GM12873 (cell line): ENCODE results near the gene CSF2.
A peak's percentile ranks its signal among the peaks of the same experiment; 100 is the strongest.

Source experiments
- TF ChIP-seq, protein P1 (sequence below): IDR thresholded peaks from 2 replicates; pipeline ENCODE4 v1.5.1; 2012; ENCODE audit warnings: low read depth, mild to moderate bottlenecking, moderate library complexity, low read length, control low read depth; ENCODE audit not compliant: insufficient read depth; ENCODE audit errors: missing control alignments

CSF2 gene

DNA sequence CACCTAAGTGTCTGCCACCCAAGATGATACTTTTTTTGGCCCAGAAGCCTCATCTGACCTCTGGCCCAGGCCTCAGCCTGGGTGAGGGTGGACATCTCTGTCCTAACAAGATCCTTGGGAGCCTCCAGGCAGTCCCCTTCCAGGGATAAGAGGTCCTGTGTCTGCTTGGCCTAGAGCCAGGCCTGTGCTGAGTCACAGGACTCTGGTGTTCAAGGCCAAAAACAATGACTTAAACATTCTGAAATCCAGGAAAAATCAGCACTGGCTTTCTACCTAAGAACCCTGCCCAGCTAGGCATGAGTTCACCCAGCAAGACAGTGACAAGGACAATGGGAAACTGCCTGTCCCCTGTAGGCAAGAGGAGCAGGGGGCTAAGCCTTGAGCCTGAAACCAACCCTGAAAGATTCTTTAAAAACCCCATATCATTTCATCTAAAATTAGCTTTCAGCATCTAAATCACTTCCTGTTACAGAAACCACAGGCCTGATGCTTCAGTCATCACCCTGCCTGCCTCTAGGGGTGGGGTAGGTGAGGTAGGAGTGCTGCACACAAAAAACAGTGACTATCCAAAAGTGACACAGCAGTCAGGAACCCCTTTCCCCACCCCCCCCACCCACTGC lies 29.9 kb downstream of the CSF2 start:
- TF ChIP-seq, protein P1, sequence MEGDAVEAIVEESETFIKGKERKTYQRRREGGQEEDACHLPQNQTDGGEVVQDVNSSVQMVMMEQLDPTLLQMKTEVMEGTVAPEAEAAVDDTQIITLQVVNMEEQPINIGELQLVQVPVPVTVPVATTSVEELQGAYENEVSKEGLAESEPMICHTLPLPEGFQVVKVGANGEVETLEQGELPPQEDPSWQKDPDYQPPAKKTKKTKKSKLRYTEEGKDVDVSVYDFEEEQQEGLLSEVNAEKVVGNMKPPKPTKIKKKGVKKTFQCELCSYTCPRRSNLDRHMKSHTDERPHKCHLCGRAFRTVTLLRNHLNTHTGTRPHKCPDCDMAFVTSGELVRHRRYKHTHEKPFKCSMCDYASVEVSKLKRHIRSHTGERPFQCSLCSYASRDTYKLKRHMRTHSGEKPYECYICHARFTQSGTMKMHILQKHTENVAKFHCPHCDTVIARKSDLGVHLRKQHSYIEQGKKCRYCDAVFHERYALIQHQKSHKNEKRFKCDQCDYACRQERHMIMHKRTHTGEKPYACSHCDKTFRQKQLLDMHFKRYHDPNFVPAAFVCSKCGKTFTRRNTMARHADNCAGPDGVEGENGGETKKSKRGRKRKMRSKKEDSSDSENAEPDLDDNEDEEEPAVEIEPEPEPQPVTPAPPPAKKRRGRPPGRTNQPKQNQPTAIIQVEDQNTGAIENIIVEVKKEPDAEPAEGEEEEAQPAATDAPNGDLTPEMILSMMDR, result peak; percentile 41

DNA sequence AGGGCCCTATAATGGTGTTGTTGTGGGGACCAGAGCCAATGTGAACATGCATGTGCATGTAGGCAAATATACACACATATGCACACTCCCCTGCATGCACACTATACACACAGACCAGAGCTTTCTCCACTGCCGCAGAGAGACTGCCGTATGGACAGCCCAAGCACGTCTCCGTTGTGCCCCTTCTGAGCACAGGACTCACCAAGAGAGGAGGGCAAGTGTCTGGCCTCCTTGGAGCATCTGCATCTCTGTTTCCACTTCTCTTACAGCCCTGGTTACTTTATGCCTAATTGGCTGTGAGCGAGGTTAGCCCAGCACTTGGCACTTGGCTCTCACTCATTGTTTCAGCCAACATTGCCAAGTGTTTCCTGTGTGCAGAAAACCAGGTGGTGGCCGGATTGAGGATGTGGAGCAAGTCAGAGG lies 30.4 kb downstream of the CSF2 start:
- TF ChIP-seq, protein P1, result no peak

GRCh38 chr5:132104556-132104955 lies 31.0 kb downstream of the CSF2 start:
- TF ChIP-seq, protein P1, result no peak

DNA sequence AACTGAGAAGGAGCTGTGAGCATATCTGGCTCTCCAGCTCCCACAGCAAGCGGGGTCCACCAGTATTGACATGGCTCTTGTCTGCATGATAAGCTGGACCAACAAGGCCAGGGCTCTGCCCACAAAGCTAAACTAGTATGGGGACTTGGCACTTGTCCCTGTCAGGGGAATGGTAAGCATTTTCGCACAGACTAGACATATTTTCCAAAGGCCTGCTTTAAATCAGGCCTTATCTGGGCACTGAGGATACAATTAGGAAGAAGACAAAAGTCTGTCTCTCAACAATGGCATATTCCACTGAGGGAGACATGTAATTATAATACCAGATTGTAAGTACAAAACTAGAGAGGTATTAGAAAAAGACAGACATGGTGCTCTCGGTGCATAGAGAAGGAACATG lies 32.1 kb downstream of the CSF2 start:
- TF ChIP-seq, protein P1, result no peak

GRCh38 chr5:132109494-132110053 lies 36.0 kb downstream of the CSF2 start:
- TF ChIP-seq, protein P1, result no peak

DNA sequence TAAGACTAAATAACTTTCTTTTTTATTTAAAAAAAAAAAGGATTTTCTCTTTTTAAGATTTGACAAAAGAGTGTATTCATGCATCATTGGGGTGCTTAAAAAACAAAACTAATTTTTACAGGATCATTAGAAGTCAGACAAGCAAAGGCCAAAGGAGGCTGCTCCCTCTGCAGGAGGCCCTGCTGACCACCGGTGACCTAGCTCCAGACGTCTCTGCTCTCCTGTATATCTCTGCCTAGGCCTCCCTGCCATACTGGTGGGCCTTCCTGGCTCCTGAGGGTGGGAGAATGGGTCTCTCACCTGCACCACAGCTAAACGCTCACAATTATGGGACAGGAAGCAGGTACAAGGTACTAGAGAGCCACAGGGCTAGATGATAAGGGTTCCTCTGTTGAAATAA lies 36.6 kb downstream of the CSF2 start:
- TF ChIP-seq, protein P1, result no peak

DNA sequence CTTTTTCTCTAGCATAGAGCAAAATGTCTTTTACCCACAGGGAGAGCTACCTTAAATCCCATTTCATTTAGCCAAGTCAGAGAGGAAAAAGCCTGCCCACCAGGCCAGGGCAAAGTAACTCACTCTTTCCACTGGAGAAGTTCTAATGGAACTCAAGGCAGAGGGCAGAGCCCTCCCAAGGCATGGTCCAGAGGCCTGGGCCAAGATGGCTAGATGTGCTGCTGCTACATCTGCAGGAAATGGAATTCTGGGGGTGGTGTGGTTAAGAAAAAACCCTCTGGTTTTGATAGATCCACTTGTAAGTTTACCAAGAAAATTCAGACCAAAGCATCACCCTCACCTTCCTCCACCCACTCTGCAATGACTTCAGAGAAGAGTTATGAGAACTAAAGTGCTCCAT lies 37.3 kb downstream of the CSF2 start:
- TF ChIP-seq, protein P1, result no peak
